ENCODE measurements around the gene DDX23. TPM values are rescaled to one million over a fixed set of nuclear protein-coding genes. Genes with fewer than 3 reads are reported as not detected.

Gene DDX23
- total RNA-seq, 1 experiment from 2014 or later, result 98.1 TPM

DNA sequence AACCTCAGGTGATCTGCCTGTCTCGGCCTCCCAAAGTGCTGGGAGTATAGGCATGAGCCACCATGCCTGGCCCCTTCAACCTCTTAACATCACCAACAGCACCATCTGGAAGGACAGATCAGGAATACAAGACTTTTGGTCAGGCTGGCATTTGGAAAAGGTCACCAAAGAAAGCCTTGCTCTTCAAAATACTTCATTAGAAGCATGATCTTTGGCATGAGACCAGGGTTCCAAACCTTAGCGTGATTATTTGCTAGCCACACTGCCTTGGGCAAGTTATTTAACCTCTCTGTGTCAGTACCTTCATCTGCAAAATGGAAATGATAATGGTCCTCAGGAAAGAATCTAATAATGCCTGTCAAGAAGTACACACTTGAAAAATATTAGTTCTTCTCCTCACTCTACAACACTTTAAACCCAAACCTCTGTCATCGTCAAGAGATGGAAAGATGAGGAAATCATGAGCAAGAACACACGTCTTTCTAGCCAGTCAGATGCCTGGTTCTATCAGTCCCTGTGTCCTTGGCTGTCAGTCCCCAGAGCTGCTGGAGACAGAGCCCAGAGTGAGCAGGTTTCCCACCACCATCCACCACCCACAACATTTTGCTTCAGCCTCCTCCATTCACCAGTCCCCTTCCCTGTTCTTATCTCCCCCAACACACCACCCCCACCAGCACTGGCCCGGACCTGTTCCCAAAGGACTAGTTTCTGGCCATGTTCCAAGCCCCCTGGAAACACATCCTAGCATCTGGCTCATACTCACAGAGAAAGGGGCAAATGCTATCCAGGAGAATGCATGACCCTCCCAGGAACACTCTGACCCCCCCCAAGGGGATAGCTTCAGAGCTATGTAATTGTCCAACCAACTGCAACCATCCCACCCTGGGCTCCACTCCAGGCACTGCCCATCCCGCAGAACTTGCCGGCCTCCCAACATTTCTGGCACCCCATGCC, 65.1 kb downstream of the DDX23 start:
- H3K18ac ChIP-seq (ENCODE audit: insufficient read length, low read depth, low read length), result no peak overlapping the region
- no peaks in the 10 kb centered on the region for H3K79me1 ChIP-seq (ENCODE audit: insufficient read depth, low read depth, low read length, poor library complexity, severe bottlenecking)
- H3K4me2 ChIP-seq (ENCODE audit: insufficient read depth, insufficient read length, low read length), result no peak overlapping the region
- TF ChIP-seq, protein P1, sequence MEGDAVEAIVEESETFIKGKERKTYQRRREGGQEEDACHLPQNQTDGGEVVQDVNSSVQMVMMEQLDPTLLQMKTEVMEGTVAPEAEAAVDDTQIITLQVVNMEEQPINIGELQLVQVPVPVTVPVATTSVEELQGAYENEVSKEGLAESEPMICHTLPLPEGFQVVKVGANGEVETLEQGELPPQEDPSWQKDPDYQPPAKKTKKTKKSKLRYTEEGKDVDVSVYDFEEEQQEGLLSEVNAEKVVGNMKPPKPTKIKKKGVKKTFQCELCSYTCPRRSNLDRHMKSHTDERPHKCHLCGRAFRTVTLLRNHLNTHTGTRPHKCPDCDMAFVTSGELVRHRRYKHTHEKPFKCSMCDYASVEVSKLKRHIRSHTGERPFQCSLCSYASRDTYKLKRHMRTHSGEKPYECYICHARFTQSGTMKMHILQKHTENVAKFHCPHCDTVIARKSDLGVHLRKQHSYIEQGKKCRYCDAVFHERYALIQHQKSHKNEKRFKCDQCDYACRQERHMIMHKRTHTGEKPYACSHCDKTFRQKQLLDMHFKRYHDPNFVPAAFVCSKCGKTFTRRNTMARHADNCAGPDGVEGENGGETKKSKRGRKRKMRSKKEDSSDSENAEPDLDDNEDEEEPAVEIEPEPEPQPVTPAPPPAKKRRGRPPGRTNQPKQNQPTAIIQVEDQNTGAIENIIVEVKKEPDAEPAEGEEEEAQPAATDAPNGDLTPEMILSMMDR (conservative IDR thresholded peaks at IDR 0.05), result no peak
- no peak overlapping the region for H4K8ac ChIP-seq (replicated peaks; ENCODE audit: insufficient read length, low read depth, low read length)
- H2BK12ac ChIP-seq (ENCODE audit: insufficient read length, low read depth, low read length), result no peak overlapping the region
- H3K27ac ChIP-seq (ENCODE audit: insufficient read length, low read depth, low read length), result no peak overlapping the region
- H3K4ac ChIP-seq (ENCODE audit: low read depth, low read length), result no peak overlapping the region
- no peak overlapping the region for H3K27ac Mint-ChIP-seq
- H4K91ac ChIP-seq (ENCODE audit: insufficient read length, low read depth, low read length), result no peak overlapping the region
- H2AK5ac ChIP-seq (ENCODE audit: insufficient read length, low read length), result no peak overlapping the region
- DNase-seq, result no peak
- H2BK15ac ChIP-seq (ENCODE audit: low read depth, low read length), result no peak overlapping the region
- H2BK120ac ChIP-seq (ENCODE audit: low read depth, low read length, poor library complexity, severe bottlenecking), result no peak overlapping the region
- H3K79me2 ChIP-seq (ENCODE audit: insufficient read depth, low read length), result no peaks in the 10 kb centered on the region
- H3K36me3 Mint-ChIP-seq (ENCODE audit: insufficient read depth in 1 of 3, low read depth in 3 of 3), result peaks cover 0 to 8% (median 3%) of the 10 kb centered on the region in 3 experiments; a peak in 4 of 7 replicates
- no peak overlapping the region for H3K9ac ChIP-seq (ENCODE audit: extremely low read depth, insufficient read length, low read length)
- no peak overlapping the region for H3K23ac ChIP-seq (ENCODE audit: insufficient read length, low read depth, low read length)
- H2BK5ac ChIP-seq (ENCODE audit: insufficient read length, low read length), result no peak overlapping the region
- H4K20me1 ChIP-seq (ENCODE audit: control insufficient read depth, insufficient read depth, insufficient read length), result no peaks in the 10 kb centered on the region
- H3K27me3 Mint-ChIP-seq (ENCODE audit: low read depth), result peaks cover 7% of the 10 kb centered on the region
- peaks cover 25 to 39% of the 10 kb centered on the region in 2 experiments for H3K4me1 Mint-ChIP-seq
- H3T11ph ChIP-seq (ENCODE audit: low read length), result no peak overlapping the region
- WGBS (ENCODE audit: extremely low coverage, insufficient read length, low lambda C conversion rate), result no CpG with 5 or more reads among the region's 7 CpGs
- no peak overlapping the region for H2BK20ac ChIP-seq (ENCODE audit: low read depth, low read length, poor library complexity, severe bottlenecking)
- H3K4me1 ChIP-seq (ENCODE audit: insufficient read depth, low read length), result no peaks in the 10 kb centered on the region
- H2AFZ ChIP-seq (ENCODE audit: low read length), result no peak overlapping the region
- no peaks in the 10 kb centered on the region; the same call in 1 of the 2 replicates for H3K27me3 ChIP-seq (ENCODE audit: insufficient read depth, low read length)
- peak overlapping the region; percentile 90 to 97 for H3K4me3 Mint-ChIP-seq
- H3K56ac ChIP-seq (ENCODE audit: insufficient read length, low read depth, low read length), result no peak overlapping the region
- peaks cover 6% of the 10 kb centered on the region for H3K23me2 ChIP-seq (ENCODE audit: insufficient read length, low read depth, low read length, poor library complexity, severe bottlenecking)
- H3K14ac ChIP-seq (ENCODE audit: insufficient read depth, low read length), result no peak overlapping the region
- no peaks in the 10 kb centered on the region for H3K9me3 ChIP-seq (ENCODE audit: control insufficient read depth, low read depth, low read length)
- H3K9me3 Mint-ChIP-seq, result no peaks in the 10 kb centered on the region
- H4K5ac ChIP-seq (ENCODE audit: insufficient read length, low read depth, low read length), result no peak overlapping the region

Measured in H9 (cell line).